SH-SY5Y (cell line): ENCODE measurements around the gene GRPEL1.

Source experiments
- GATA2 ChIP-seq: IDR thresholded peaks from 2 replicates; pipeline ENCODE4 v1.6.1; 2011; ENCODE audit warnings: mild to moderate bottlenecking, low read depth, low read length
- GATA3 ChIP-seq: IDR thresholded peaks from 2 replicates; pipeline ENCODE4 v1.6.1; 2011; ENCODE audit warnings: low read depth, mild to moderate bottlenecking, low read length, moderate library complexity

DNA sequence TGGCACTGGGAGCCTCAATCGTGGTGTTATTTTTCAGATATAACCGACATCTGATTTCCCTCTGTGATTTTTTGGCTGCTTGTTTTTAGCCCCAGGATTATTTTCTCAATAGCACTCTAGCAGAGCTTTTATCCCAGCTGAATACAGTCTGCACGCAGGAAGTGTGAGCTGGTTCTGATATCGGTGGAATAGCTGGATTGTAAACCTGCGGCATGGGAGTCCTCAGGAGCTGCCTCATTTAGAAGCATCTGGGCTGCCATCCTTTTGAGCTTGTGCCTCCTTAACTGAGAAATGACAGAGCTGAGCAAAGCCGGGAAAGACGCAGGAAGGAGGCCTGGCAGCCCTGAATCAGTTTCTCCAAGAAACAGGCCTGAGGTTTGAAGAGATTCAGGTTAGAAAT lies 28.4 kb upstream of the GRPEL1 start:
- TF ChIP-seq GATA3 (no peak), GATA2 (no peak)
